ENCODE results near the gene CDK6. TPM values are rescaled to one million over a fixed set of nuclear protein-coding genes. Genes with fewer than 3 reads are reported as not detected.

CDK6 gene
- total RNA-seq, 1 experiment from 2014 or later: 41.4 TPM

DNA sequence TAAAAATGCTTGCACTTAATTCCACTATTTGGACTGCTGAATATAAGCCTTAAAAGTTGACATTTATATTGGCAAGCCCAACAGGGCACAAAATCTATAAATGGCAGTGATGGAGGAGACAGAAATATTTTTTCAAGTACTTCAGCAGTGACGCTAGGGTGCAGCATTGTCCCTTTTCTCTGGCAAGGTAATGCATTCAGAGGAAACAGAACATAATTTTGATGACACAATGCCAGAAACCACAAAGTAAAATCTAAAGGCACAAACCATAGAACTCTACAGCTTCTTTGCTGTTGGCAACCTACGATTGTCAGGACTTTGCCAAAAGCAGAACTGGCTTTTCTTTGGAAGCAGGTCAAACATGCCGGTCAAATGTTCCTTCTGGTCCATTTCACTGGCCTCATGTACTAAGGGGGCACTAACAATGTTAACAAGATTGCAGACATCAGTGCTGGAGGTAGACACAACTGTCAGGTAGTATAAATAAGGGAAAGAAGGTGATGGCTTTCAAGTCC, 215.3 kb downstream of the CDK6 start:
- RAD21 ChIA-PET (ENCODE audit: low non-redundant PET in 1 of 2, low total read pairs in 2 of 2, uncharacterized antibody in 2 of 2, unreplicated experiment in 2 of 2): no interaction called here
- peak; percentile 53 for DNase-seq (ENCODE audit: low read depth, low spot score)
- H2AFZ ChIP-seq (ENCODE audit: low read depth, low read length, poor library complexity, severe bottlenecking): no peak overlapping the region
- peaks cover 3 to 28% of the 10 kb centered on the region in 2 experiments; a peak in 3 of 4 replicates for H3K4me1 ChIP-seq (ENCODE audit: control insufficient read depth in 1 of 2, insufficient read depth in 2 of 2, low read length in 2 of 2)
- no peaks in the 10 kb centered on the region for H3K9me2 ChIP-seq (ENCODE audit: insufficient read depth)
- no peak overlapping the region for H3K4me3 ChIP-seq (replicated peaks in 1 of 2; ENCODE audit: low read depth in 1 of 2, low read length in 2 of 2)
- peaks cover 0 to 3% of the 10 kb centered on the region in 2 experiments; a peak in 2 of 4 replicates for H3K36me3 ChIP-seq (ENCODE audit: control insufficient read depth in 1 of 2, insufficient read depth in 2 of 2, low read length in 2 of 2)
- CTCF ChIA-PET: interaction anchor here (1.2 to 3.1 kb wide), 4 partner anchors 9 to 211 kb away, joined by 3 to 13 read pairs (median 4); no protein-coding TSS in a partner anchor
- TF ChIP-seq, protein P1, sequence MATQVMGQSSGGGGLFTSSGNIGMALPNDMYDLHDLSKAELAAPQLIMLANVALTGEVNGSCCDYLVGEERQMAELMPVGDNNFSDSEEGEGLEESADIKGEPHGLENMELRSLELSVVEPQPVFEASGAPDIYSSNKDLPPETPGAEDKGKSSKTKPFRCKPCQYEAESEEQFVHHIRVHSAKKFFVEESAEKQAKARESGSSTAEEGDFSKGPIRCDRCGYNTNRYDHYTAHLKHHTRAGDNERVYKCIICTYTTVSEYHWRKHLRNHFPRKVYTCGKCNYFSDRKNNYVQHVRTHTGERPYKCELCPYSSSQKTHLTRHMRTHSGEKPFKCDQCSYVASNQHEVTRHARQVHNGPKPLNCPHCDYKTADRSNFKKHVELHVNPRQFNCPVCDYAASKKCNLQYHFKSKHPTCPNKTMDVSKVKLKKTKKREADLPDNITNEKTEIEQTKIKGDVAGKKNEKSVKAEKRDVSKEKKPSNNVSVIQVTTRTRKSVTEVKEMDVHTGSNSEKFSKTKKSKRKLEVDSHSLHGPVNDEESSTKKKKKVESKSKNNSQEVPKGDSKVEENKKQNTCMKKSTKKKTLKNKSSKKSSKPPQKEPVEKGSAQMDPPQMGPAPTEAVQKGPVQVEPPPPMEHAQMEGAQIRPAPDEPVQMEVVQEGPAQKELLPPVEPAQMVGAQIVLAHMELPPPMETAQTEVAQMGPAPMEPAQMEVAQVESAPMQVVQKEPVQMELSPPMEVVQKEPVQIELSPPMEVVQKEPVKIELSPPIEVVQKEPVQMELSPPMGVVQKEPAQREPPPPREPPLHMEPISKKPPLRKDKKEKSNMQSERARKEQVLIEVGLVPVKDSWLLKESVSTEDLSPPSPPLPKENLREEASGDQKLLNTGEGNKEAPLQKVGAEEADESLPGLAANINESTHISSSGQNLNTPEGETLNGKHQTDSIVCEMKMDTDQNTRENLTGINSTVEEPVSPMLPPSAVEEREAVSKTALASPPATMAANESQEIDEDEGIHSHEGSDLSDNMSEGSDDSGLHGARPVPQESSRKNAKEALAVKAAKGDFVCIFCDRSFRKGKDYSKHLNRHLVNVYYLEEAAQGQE (IDR thresholded peaks at IDR 0.05; ENCODE audit: low read depth): no peak
- TF ChIP-seq POLR2A (IDR thresholded peaks at IDR 0.05; ENCODE audit: borderline replicate concordance, extremely low read depth, insufficient read depth, insufficient read length) (no peak), EZH2 (IDR thresholded peaks at IDR 0.05) (no peak), SP1 (IDR thresholded peaks at IDR 0.05; ENCODE audit: low read depth) (no peak), FOSL1 (IDR thresholded peaks at IDR 0.05; ENCODE audit: low read depth) (no peak), TCF7L2 (IDR thresholded peaks at IDR 0.05; ENCODE audit: borderline replicate concordance, extremely low read depth, insufficient read depth, insufficient read length) (no peak), JUND (IDR thresholded peaks at IDR 0.05) (no peak), SRF (IDR thresholded peaks at IDR 0.05; ENCODE audit: low read depth) (0 out of 2 replicates have a peak, but pooled peaks have one; percentile 30), RAD21 (IDR thresholded peaks at IDR 0.05; ENCODE audit: low read depth) (peak; percentile 95), POLR2AphosphoS5 (IDR thresholded peaks at IDR 0.05; ENCODE audit: low read depth, low read length) (no peak), YY1 (IDR thresholded peaks at IDR 0.05; ENCODE audit: extremely low read depth, insufficient replicate concordance, low read depth, low read length) (peak; percentile 53), EGR1 (IDR thresholded peaks at IDR 0.05; ENCODE audit: low read depth) (no peak)
- TF ChIP-seq, protein P2, sequence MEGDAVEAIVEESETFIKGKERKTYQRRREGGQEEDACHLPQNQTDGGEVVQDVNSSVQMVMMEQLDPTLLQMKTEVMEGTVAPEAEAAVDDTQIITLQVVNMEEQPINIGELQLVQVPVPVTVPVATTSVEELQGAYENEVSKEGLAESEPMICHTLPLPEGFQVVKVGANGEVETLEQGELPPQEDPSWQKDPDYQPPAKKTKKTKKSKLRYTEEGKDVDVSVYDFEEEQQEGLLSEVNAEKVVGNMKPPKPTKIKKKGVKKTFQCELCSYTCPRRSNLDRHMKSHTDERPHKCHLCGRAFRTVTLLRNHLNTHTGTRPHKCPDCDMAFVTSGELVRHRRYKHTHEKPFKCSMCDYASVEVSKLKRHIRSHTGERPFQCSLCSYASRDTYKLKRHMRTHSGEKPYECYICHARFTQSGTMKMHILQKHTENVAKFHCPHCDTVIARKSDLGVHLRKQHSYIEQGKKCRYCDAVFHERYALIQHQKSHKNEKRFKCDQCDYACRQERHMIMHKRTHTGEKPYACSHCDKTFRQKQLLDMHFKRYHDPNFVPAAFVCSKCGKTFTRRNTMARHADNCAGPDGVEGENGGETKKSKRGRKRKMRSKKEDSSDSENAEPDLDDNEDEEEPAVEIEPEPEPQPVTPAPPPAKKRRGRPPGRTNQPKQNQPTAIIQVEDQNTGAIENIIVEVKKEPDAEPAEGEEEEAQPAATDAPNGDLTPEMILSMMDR (IDR thresholded peaks at IDR 0.05 in 2 of 3, conservative IDR thresholded peaks at IDR 0.05 in 1 of 3; ENCODE audit: borderline replicate concordance in 1 of 3, insufficient read depth in 1 of 3, low read depth in 2 of 3, low read length in 2 of 3): peak; percentile 58 to 83 (median 73)
- TF ChIP-seq, protein P3, sequence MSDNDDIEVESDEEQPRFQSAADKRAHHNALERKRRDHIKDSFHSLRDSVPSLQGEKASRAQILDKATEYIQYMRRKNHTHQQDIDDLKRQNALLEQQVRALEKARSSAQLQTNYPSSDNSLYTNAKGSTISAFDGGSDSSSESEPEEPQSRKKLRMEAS (IDR thresholded peaks at IDR 0.05): no peak
- TF ChIP-seq, protein P4, sequence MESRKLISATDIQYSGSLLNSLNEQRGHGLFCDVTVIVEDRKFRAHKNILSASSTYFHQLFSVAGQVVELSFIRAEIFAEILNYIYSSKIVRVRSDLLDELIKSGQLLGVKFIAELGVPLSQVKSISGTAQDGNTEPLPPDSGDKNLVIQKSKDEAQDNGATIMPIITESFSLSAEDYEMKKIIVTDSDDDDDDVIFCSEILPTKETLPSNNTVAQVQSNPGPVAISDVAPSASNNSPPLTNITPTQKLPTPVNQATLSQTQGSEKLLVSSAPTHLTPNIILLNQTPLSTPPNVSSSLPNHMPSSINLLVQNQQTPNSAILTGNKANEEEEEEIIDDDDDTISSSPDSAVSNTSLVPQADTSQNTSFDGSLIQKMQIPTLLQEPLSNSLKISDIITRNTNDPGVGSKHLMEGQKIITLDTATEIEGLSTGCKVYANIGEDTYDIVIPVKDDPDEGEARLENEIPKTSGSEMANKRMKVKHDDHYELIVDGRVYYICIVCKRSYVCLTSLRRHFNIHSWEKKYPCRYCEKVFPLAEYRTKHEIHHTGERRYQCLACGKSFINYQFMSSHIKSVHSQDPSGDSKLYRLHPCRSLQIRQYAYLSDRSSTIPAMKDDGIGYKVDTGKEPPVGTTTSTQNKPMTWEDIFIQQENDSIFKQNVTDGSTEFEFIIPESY (IDR thresholded peaks at IDR 0.05; ENCODE audit: extremely low read depth, insufficient replicate concordance, low read length): no peak
- TF ChIP-seq, protein P5, sequence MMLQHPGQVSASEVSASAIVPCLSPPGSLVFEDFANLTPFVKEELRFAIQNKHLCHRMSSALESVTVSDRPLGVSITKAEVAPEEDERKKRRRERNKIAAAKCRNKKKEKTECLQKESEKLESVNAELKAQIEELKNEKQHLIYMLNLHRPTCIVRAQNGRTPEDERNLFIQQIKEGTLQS (IDR thresholded peaks at IDR 0.05): no peak
- no peak overlapping the region for H3K9ac ChIP-seq (ENCODE audit: low read length)
- POLR2A ChIA-PET: no interaction called here
- intact Hi-C loops (cut with micrococcal nuclease): loop anchor here (1.0 to 5.0 kb wide), 3 partner anchors 212 to 606 kb away; partner anchors contain the start of gene HEPACAM2
- 0 out of 4 replicates have a peak, but pooled peaks cover 0 to 4% of the 10 kb centered on the region in 2 experiments for H3K9me3 ChIP-seq (ENCODE audit: control insufficient read depth in 1 of 2, insufficient read depth in 1 of 2, low read depth in 1 of 2, low read length in 2 of 2)
- peak; percentile 81 for ATAC-seq
- H3K27ac ChIP-seq (ENCODE audit: low read depth, low read length): peak overlapping the region; percentile 1; the same call in 1 of the 2 replicates
- H4K20me1 ChIP-seq (ENCODE audit: insufficient read depth): no peaks in the 10 kb centered on the region
- H3K4me2 ChIP-seq (ENCODE audit: low read length): no peak overlapping the region
- H3K27me3 ChIP-seq (ENCODE audit: insufficient read depth, low read length): no peaks in the 10 kb centered on the region
- BruUV-seq (replicated peaks): no TSS peak
- H3K79me2 ChIP-seq (ENCODE audit: insufficient read depth, low read length): 0 out of 2 replicates have a peak, but pooled peaks cover 4% of the 10 kb centered on the region

Measured in HCT116 (cell line).